ENCODE results near the gene EPS15. TPM values are rescaled to one million over a fixed set of nuclear protein-coding genes. Genes with fewer than 3 reads are reported as not detected.
"Not testable (repeated sequence)": the region's sequence is repeated elsewhere in the genome, so short reads cannot be mapped to it uniquely, and the experiment has no call there.

Gene EPS15
- total and polyA plus RNA-seq, 10 of the 15 experiments (the other 5 are each of a cell fraction or from before 2014, with no cell fraction given), result 24.7 to 87.8 (median 56.3) TPM

DNA sequence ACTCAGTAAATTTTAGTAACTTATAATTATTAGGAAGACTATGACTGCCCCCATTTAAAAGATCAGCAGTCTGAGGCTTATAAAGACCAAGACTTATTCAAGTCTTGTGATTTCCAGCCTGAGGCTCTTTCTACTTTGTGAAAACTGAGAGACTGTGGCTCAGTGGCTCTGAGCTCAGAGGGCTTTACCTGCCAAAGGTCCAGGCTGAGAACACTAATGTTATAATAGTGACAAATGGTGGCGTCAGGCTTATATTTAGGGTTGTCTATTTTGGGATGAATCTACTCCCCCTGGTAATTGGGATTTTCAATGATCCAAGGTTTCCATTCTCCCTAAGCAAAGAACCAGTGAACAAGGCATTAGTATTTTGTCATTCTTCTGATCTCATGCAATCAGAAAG, 42.6 kb upstream of the EPS15 start (continued):
- no peak for TF ChIP-seq POLR2AphosphoS5 (IDR thresholded peaks at IDR 0.05; ENCODE audit: low read length)
- TF ChIP-seq, protein P1, sequence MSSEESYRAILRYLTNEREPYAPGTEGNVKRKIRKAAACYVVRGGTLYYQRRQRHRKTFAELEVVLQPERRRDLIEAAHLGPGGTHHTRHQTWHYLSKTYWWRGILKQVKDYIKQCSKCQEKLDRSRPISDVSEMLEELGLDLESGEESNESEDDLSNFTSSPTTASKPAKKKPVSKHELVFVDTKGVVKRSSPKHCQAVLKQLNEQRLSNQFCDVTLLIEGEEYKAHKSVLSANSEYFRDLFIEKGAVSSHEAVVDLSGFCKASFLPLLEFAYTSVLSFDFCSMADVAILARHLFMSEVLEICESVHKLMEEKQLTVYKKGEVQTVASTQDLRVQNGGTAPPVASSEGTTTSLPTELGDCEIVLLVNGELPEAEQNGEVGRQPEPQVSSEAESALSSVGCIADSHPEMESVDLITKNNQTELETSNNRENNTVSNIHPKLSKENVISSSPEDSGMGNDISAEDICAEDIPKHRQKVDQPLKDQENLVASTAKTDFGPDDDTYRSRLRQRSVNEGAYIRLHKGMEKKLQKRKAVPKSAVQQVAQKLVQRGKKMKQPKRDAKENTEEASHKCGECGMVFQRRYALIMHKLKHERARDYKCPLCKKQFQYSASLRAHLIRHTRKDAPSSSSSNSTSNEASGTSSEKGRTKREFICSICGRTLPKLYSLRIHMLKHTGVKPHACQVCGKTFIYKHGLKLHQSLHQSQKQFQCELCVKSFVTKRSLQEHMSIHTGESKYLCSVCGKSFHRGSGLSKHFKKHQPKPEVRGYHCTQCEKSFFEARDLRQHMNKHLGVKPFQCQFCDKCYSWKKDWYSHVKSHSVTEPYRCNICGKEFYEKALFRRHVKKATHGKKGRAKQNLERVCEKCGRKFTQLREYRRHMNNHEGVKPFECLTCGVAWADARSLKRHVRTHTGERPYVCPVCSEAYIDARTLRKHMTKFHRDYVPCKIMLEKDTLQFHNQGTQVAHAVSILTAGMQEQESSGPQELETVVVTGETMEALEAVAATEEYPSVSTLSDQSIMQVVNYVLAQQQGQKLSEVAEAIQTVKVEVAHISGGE (CRISPR knock-in tag; IDR thresholded peaks at IDR 0.05), result no peak

DNA sequence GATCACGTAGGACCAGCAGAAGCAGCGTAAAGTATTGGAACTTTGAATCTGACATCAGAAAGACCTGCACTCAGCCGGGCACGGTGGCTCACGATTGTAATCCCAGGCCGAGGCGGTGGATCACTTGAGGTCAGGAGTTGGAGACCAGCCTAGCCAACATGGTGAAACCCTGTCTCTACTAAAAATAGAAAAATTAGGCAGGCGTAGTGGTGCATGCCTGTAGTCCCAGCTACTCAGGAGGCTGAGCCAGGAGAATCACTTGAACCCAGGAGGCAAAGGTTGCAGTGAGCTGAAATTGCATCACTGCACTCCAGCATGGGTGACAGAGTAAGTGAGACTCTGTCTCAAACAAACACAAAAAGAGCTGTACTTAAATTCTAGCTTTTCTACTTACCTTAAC, 41.8 kb upstream of the EPS15 start:
- in situ Hi-C loops (cut with MboI); ATAC-seq; intact Hi-C loops (cut with micrococcal nuclease; ENCODE audit: unreplicated experiment); H3K79me2 ChIP-seq (ENCODE audit: control insufficient read depth, insufficient read depth, low read length); H3K27ac ChIP-seq (ENCODE audit: control insufficient read depth, insufficient read depth); H3K27me3 ChIP-seq (replicated peaks in 1 of 2; ENCODE audit: control insufficient read depth in 2 of 2, insufficient read depth in 2 of 2, low read length in 1 of 2); H2AFZ ChIP-seq (ENCODE audit: control insufficient read depth, low read depth, low read length); H3K9me3 ChIP-seq (replicated peaks; ENCODE audit: control insufficient read depth, insufficient read depth, low read length); BruUV-seq (replicated peaks); H4K20me1 ChIP-seq (ENCODE audit: control insufficient read depth, insufficient read depth); SMC1A ChIA-PET (ENCODE audit: uncharacterized antibody, unreplicated experiment); DNase-seq (ENCODE audit: low read depth, low spot score); H3K4me2 ChIP-seq (ENCODE audit: control insufficient read depth, insufficient read depth); RAD21 ChIA-PET (ENCODE audit: unreplicated experiment); POLR2A ChIA-PET; H3K36me3 ChIP-seq (ENCODE audit: control insufficient read depth in 2 of 2, insufficient read depth in 2 of 2, low read length in 1 of 2); FAIRE-seq; H3K9ac ChIP-seq (ENCODE audit: control insufficient read depth, insufficient read depth, low read length); H3K4me3 ChIP-seq: not testable (repeated sequence)
- CTCF ChIA-PET, result interaction anchor here (1.2 kb wide), 1 partner anchor 64 kb away, joined by 3 read pairs; no protein-coding TSS in a partner anchor
- WGBS (ENCODE audit: insufficient coverage, insufficient replicate concordance, low lambda C conversion rate, missing lambda C conversion rate), result 86% methylated on average over 8 of the region's 8 CpGs
- peaks cover 11% of the 10 kb centered on the region for H3K4me1 ChIP-seq (ENCODE audit: control insufficient read depth, insufficient read depth, low read length)

DNA sequence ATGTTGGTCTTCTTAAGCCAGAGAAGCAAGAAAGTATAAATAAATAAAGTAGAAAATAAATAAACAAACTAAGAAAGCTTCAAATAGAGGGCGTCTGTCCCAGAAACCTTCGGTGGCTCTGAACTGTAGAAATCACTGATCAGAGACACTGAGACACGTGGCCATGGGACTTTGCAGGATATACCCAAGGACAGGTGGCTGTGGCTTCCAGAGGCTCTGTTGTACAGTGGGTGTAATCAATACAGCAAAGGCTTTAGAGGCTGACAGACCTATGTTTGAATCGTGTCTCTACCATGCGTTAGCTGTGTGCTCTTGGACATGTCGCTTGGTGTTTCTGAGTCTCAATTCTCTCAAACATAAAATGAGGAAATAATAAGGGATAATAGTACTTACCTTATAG, 41.0 kb upstream of the EPS15 start:
- H3K4me3 ChIP-seq, result no peak overlapping the region
- SMC1A ChIA-PET (ENCODE audit: uncharacterized antibody, unreplicated experiment), result no interaction called here
- H3K27ac ChIP-seq (ENCODE audit: control insufficient read depth, insufficient read depth), result no peak overlapping the region
- ATAC-seq (no peak), FAIRE-seq (no peak), DNase-seq (ENCODE audit: low read depth, low spot score) (no peak)
- H3K4me1 ChIP-seq (ENCODE audit: control insufficient read depth, insufficient read depth, low read length), result peaks cover 11% of the 10 kb centered on the region
- no peaks in the 10 kb centered on the region for H3K9me3 ChIP-seq (replicated peaks; ENCODE audit: control insufficient read depth, insufficient read depth, low read length)
- POLR2A ChIA-PET, result no interaction called here
- WGBS (ENCODE audit: insufficient coverage, insufficient replicate concordance, low lambda C conversion rate, missing lambda C conversion rate), result 96% methylated on average over 6 of the region's 6 CpGs
- no peaks in the 10 kb centered on the region for H3K27me3 ChIP-seq (replicated peaks in 1 of 2; ENCODE audit: control insufficient read depth in 2 of 2, insufficient read depth in 2 of 2, low read length in 1 of 2)
- intact Hi-C loops (cut with micrococcal nuclease; ENCODE audit: unreplicated experiment) (no loop called here), in situ Hi-C loops (cut with MboI) (no loop called here)
- no peak overlapping the region for H3K9ac ChIP-seq (ENCODE audit: control insufficient read depth, insufficient read depth, low read length)
- no peak overlapping the region for H3K4me2 ChIP-seq (ENCODE audit: control insufficient read depth, insufficient read depth)
- H3K79me2 ChIP-seq (ENCODE audit: control insufficient read depth, insufficient read depth, low read length), result no peaks in the 10 kb centered on the region
- no TSS peak for BruUV-seq (replicated peaks)
- H3K36me3 ChIP-seq (ENCODE audit: control insufficient read depth in 2 of 2, insufficient read depth in 2 of 2, low read length in 1 of 2), result no peaks in the 10 kb centered on the region
- RAD21 ChIA-PET (ENCODE audit: unreplicated experiment), result no interaction called here
- H4K20me1 ChIP-seq (ENCODE audit: control insufficient read depth, insufficient read depth), result no peaks in the 10 kb centered on the region
- TF ChIP-seq BHLHE40 (IDR thresholded peaks at IDR 0.05; ENCODE audit: borderline replicate concordance in 1 of 2, low read depth in 2 of 2, low read length in 1 of 2) (no peak), BMI1 (IDR thresholded peaks at IDR 0.05; ENCODE audit: borderline replicate concordance) (no peak), NFXL1 (IDR thresholded peaks at IDR 0.05; ENCODE audit: borderline replicate concordance) (no peak), SREBF1 (IDR thresholded peaks at IDR 0.05; ENCODE audit: low read length) (no peak), NRF1 (conservative IDR thresholded peaks at IDR 0.05; ENCODE audit: low read depth, low read length) (no peak), ASH2L (IDR thresholded peaks at IDR 0.05; ENCODE audit: borderline replicate concordance, low read depth) (no peak), NR2C1 (IDR thresholded peaks at IDR 0.05) (no peak), RAD51 (IDR thresholded peaks at IDR 0.05) (no peak), BACH1 (IDR thresholded peaks at IDR 0.05; ENCODE audit: borderline replicate concordance) (no peak)
- no peak overlapping the region for H2AFZ ChIP-seq (ENCODE audit: control insufficient read depth, low read depth, low read length)
- CTCF ChIA-PET, result no interaction called here
